Measurements from ENCODE around the gene TNFRSF19. TPM values are rescaled to one million over a fixed set of nuclear protein-coding genes. Genes with fewer than 3 reads are reported as not detected.

The TNFRSF19 gene
- total and polyA plus RNA-seq, 8 donors: 1.5 to 14.1 (median 3.0) TPM

GRCh38 chr13:23715092-23715761 lies 145.0 kb downstream of the TNFRSF19 start:
- TF ChIP-seq, protein P1, sequence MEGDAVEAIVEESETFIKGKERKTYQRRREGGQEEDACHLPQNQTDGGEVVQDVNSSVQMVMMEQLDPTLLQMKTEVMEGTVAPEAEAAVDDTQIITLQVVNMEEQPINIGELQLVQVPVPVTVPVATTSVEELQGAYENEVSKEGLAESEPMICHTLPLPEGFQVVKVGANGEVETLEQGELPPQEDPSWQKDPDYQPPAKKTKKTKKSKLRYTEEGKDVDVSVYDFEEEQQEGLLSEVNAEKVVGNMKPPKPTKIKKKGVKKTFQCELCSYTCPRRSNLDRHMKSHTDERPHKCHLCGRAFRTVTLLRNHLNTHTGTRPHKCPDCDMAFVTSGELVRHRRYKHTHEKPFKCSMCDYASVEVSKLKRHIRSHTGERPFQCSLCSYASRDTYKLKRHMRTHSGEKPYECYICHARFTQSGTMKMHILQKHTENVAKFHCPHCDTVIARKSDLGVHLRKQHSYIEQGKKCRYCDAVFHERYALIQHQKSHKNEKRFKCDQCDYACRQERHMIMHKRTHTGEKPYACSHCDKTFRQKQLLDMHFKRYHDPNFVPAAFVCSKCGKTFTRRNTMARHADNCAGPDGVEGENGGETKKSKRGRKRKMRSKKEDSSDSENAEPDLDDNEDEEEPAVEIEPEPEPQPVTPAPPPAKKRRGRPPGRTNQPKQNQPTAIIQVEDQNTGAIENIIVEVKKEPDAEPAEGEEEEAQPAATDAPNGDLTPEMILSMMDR (IDR thresholded peaks at IDR 0.05): no peak
- Histone ChIP-seq H3K27ac (no peak overlapping the region), H3K4me1 (no peaks in the 10 kb centered on the region), H3K9me3 (no peaks in the 10 kb centered on the region), H3K4me3 (no peak overlapping the region), H3K36me3 (no peaks in the 10 kb centered on the region), H3K27me3 (no peaks in the 10 kb centered on the region)
- no peak for ATAC-seq
- 65 to 82% methylated on average over 19 of the region's 19 CpGs for WGBS, 2 donors
- no peak for FAIRE-seq
- intact Hi-C loops (cut with DNase I): no loop called here
- DNase-seq: no peak

GRCh38 chr13:23715762-23716235 lies 145.6 kb downstream of the TNFRSF19 start:
- TF ChIP-seq, protein P1 (IDR thresholded peaks at IDR 0.05): peak in 1 of 4 donors; percentile 37
- no peaks in the 10 kb centered on the region for H3K36me3 ChIP-seq
- ATAC-seq (peak in 3 of 4 donors; percentile 58 to 90 (median 80)), FAIRE-seq (no peak), DNase-seq (no peak)
- no peaks in the 10 kb centered on the region for H3K9me3 ChIP-seq
- H3K4me1 ChIP-seq: no peaks in the 10 kb centered on the region
- WGBS, 2 donors: 65 to 82% methylated on average over 11 of the region's 11 CpGs
- intact Hi-C loops (cut with DNase I): no loop called here
- no peaks in the 10 kb centered on the region for H3K27me3 ChIP-seq
- no peak overlapping the region for H3K27ac ChIP-seq
- no peak overlapping the region for H3K4me3 ChIP-seq

DNA sequence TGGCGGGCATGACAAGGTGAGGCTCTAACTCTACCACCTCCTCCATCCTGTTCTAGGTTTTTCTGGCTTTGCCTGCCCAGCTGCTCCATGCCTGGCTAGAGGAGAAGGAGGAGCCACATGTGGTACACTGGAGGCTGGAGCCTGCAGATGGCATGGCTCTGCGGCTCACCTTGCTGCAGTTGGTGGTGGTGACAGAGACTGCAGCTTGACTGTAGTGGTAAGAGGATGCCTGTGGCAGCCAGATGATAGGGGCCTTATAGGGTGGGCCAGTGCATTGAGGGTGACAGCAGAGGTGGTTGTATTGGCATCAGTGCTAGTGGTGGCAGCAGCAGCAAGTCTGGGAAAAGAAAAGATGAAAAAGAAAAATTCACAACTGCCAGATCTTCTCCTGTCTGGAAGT lies 146.2 kb downstream of the TNFRSF19 start:
- H3K27ac ChIP-seq: no peak overlapping the region
- H3K4me3 ChIP-seq: no peak overlapping the region
- no peak for FAIRE-seq
- TF ChIP-seq, protein P1 (IDR thresholded peaks at IDR 0.05): no peak
- no peak for DNase-seq
- peak in 1 of 4 donors; percentile 39 for ATAC-seq
- no peaks in the 10 kb centered on the region for H3K27me3 ChIP-seq
- H3K4me1 ChIP-seq: no peaks in the 10 kb centered on the region
- intact Hi-C loops (cut with DNase I): no loop called here
- no peaks in the 10 kb centered on the region for H3K36me3 ChIP-seq
- WGBS, 2 donors: 92 to 100% methylated on average over 2 of the region's 2 CpGs
- no peaks in the 10 kb centered on the region for H3K9me3 ChIP-seq

DNA sequence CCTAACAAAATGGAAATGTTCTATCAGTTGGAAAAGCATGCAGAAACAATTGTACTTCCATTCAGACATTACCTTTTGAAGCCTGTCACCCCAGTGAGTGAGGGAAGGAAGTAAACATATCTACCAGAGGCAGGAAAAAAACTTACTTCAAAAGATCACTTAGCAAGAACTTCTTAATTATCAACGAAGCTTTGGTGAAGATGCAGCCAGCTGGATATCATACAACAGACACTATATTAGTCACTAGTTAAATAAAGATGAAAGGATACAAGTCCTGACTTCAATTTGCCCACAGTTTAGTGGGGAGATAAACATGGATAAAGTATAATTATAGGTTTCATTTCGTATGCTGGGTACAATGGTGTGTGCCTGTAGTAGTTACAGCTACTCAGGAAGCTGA lies 148.8 kb downstream of the TNFRSF19 start:
- ATAC-seq (no peak), FAIRE-seq (no peak), DNase-seq (no peak)
- Histone ChIP-seq H3K27ac (no peak overlapping the region), H3K4me1 (no peaks in the 10 kb centered on the region), H3K9me3 (no peaks in the 10 kb centered on the region), H3K27me3 (no peaks in the 10 kb centered on the region), H3K36me3 (no peaks in the 10 kb centered on the region), H3K4me3 (no peak overlapping the region)
- TF ChIP-seq, protein P1 (IDR thresholded peaks at IDR 0.05): no peak
- intact Hi-C loops (cut with DNase I): no loop called here
- WGBS, 2 donors: 33 to 36% methylated on average over 2 of the region's 2 CpGs

DNA sequence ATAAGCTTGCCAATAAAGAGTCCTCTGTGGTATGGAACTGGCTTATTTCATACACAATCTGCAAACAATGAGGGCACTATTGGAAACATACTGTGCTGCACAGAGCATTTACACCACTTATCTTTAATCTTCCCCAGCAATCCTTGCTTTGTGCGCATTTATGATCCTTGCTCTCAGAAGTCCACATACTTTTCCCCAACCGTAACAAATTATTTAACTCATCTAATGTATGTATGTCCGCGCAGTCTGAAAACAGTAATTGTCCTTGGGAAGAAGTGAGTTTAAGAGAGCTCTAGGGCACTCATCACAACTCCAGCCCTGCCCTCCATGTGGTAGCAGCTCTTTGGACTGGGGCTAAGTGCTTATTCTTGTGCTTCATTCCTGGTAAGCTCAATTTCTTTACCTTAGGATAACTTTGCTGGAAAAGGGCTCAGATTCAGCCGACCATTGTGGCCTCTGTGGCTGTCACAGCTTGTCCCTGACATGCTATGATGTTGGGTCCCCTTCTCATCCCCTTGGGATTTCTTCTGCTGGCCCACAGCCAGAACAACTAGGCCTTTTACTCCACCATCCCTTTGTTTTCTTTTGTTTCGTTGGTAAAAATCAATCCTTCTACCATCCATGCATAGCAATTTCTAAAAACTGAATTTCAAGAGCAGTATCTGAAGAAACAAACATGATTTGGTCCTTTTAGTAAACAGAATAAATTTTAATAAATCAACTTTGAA lies 152.7 kb downstream of the TNFRSF19 start:
- Histone ChIP-seq H3K27me3 (no peaks in the 10 kb centered on the region), H3K36me3 (no peaks in the 10 kb centered on the region), H3K4me1 (no peaks in the 10 kb centered on the region), H3K9me3 (no peaks in the 10 kb centered on the region), H3K27ac (no peak overlapping the region), H3K4me3 (no peak overlapping the region)
- TF ChIP-seq, protein P1 (IDR thresholded peaks at IDR 0.05): no peak
- DNase-seq: no peak
- no peak for FAIRE-seq
- ATAC-seq: no peak
- WGBS, 2 donors: 86 to 90% methylated on average over 6 of the region's 6 CpGs
- intact Hi-C loops (cut with DNase I): no loop called here
